NCI-H524 (cell line): Measurements from ENCODE around the gene STXBP5.
A peak's percentile ranks its signal among the peaks of the same experiment; 100 is the strongest.

ENCODE experiments used
- DNase-seq, 2 experiments: peaks; one replicate each; lab custom pipeline; 2025; lab: John Stamatoyannopoulos, UW

STXBP5 gene

DNA sequence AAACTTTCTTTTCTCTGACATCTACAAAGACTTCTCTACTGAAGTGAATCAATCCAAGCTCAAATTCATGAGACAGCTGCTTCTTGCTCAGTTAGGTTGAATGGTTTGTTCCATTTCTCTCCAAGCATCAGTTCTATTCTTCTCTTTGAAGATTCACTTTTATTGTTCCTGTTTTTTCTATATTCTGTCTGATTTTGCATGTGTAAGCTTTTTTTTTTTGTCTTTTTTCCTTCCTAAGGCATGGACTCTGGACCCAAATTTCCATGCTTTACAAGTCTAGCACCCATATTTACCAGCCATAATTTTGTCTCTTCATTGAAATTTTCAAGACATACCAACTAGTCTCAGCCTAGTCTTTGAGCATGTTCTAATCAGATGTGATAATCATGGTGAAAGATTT, 25.9 kb upstream of the STXBP5 start:
- no peak for DNase-seq

DNA sequence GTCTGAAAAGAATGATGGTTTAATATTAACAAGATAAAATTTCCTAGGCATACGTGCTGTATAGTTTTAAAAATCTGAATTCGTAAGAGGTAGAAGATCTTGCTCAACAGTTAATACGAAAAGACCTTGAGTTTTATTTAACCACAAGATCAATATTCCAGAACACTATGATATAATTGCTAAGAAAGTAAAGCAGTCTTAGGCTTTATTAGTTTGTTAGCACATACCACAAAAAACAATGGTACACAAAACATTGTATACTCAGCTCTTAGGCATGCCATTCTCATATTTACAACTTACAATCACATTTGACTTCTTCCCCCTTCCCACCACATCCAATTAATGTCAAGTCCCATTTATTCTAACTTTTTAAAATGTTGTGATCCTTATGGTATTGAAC, 24.4 kb upstream of the STXBP5 start:
- no peak for DNase-seq

DNA sequence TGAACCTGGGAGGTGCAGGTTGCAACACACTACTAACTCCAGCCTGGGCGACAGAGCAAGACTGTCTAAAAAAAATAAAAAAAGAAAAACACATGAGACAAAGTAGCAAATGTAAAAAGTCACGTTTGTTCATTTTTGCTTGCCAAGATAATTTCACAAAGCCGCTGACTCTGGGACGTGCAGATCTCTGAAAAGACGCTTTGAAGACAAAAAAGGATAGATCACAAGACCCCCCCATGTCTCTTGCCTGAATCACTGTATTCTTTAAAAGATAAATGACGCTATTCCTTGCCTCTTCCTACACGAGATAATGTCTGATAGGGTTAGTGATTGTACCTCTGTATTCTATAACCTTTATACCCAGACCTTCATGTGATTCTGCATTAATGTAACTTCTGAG, 23.3 kb upstream of the STXBP5 start:
- DNase-seq, result no peak

DNA sequence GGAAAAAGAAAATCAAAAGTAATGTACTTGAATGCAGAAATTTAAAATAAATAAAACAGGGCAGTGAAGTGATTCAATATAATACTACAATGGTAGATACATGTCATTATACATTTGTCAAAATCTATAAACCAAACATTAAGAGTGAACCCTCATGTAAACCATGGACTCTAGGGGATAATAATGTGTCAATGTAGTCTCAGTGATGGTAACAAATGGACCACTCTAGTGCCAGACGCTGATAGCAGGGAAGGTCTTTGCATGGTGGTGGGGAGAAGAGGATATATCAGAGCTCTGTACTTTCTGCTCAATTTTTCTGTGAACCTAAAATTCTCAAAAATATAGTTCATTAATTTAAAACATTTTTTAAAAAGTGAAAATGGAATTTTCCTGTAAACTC, 19.8 kb upstream of the STXBP5 start:
- no peak for DNase-seq

DNA sequence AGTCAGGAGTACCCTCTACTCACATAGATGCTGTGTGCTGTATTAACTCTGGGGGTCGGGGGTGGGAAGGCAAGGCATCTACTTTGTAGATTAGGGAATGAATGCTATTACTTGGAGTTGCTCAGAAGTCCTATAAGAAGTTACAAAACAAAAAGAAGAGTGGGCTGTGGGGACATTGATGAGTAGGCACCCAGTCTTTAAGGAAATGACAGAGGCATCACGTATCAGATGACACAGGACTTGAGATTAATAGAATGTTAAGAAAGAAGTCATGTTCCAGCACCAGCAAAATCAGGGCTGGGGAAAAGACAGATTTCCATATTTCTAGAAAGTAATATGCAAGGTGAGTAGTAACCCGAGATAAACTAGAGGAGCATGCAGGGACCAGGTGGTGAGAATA, 19.0 kb upstream of the STXBP5 start:
- no peak for DNase-seq

DNA sequence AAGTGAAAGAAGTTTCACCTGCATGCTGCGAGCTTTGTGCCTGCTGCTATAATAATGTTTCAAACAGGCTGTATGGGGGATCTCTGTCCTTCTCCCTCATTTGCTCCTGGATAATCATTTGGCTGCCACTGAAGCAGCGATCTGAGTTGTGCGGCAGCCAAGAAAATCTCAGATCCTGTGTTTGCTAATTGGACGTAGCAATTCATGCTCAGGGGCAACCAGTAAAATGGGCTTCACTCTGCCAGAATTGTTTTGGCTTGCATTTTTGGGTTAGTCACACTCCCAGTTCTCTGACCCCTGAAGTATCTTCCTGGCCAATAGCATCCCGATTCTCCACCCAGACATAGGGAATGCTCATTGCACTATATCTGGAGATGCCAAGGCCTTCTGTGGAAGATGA, 13.7 kb upstream of the STXBP5 start:
- DNase-seq, result no peak

DNA sequence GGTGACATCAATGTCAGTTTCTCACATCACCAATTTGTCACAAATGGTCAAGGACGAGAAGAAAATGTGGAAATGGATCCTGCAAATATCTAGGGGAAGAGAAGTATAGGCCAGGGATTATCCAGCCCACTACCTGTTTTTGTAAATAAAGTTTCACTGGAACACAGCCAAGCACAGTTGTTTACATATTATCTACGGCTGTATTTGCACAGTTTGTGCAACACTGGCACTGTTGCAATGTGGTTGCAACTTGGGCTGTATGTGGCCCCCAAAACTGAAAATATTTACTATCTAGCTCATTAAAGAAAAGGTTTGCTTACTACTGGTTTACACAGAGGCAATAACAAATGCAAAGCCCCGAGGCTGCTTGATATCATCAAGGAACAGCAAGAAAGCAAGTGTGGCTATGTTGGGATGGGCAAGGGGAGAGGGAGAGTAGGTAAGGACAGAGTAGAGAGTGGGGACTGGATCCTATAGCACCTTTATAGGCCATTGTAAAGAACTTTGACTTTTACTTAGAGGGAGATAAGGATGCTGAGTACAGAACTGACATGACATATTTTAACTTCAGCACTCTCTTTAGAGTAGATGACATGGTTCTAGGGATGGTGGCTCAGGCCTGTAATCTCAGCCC, 11.8 kb upstream of the STXBP5 start:
- DNase-seq, result no peak

DNA sequence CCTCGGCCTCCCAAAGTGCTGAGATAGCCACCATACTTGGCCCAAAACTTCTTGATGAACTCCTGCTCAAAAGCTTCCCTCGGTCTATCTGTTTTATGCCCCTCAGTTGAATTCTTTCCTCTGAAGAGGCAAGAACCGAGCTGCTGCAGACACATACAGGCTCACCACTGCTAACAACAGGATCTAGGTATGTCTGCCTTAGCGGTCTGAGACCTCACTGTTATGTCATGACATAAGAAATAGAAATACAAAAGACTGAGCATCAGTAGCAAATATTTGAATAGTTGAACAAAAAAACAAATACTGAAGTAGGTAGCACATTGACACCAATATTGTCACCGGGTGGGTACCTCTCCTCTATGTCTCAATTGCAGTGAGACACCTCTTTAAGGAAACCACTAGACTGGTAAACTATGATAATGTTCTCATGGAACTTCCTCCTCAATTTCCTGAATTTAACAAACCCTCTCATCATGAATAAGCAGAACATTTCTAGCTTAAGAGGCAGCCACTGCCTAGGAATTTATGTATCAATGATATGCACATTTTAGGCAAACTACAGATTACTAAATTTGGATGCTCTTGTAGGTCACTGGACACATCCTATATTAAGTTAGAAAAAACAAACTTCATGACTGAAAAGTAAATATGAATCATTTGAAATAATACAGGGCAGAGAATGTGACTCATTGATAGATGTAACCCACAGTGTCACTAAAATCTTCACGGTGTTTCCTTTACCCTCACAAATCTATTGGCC, 9.4 kb upstream of the STXBP5 start:
- no peak for DNase-seq

DNA sequence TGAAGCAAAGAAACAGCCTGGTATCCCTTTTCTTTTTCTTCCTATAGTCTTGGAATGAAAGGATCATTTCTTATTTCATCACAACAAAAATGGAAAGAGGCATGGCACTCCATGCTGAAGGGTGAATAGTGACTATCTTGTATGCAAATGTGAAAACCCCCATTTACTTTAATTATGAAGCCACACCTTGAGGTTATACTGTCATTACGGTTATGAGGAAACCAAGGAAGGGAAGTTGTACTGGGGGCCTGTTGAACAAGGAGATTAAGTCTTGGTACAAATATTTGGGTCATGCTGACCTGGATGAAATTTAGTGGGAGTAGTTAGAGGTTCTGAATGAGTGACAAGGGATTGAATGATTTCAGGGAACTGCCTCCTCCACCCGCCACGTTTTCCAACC, 8.7 kb upstream of the STXBP5 start:
- DNase-seq, result no peak

DNA sequence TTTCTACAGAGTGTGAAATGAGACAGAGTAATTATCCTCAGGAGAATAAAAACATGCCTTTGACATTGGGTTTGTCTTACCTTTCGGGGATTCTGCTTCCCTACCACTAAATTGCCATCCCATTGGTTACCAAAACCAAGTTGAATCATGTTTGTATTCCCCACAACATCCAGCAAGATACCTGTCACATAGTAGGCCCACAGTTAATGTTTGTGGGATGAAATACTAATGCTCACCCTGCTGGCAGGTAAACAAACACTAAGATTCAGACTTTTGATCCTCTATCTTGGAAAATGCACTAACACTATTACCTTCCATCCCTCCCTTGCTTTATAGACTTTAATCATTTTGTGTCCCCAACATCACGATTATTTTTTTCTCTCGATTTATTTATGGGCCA, 8.2 kb upstream of the STXBP5 start:
- DNase-seq, result no peak

DNA sequence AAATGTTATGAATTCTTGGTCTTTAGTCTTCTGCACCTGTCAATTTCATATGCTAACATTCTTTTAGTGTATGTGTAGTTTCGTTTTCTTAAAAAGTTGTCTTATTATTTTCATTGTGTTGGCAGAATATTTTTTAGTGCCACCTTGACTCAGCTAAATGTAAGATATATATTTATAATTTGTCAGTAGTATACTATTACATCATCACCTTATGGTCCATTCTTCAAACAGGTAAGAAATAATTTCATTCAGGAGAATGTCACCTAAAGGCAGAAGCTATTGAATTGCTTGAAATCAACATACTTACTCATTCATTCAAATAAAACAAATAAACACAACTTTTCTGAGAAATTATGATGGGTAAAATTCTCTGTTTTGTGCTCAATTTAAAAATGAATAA, 3.5 kb upstream of the STXBP5 start:
- DNase-seq, result no peak

DNA sequence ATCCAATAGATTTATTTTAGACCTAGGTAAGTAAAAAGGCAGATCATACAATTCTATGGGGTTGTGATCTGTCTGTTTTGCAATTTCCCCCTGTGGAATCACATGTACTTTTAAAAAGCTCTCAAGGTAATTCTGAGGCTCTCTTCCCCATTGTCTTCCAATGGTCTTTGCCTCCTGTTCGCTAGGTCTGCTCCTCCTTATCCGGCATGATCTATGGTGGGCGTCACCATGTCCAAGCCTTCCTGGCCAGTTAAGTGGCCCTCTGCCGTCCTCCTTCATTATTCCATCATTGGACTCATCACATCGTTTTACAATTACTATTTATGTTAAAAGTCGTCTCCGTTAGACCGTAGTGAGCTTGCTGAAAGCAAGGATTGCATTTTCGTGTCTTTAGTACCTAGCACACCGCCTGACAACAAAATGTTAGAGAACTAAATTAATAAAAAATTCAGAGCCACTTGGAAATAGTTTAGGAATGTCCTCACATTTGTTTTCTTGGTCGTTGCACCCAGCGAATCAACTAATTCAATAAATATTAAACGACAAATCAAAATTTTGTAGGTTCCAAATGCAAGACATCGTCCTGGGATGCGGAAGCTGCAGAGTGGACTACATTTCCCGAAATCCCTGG, 2.2 kb upstream of the STXBP5 start:
- peak; percentile 67 to 73 for DNase-seq

DNA sequence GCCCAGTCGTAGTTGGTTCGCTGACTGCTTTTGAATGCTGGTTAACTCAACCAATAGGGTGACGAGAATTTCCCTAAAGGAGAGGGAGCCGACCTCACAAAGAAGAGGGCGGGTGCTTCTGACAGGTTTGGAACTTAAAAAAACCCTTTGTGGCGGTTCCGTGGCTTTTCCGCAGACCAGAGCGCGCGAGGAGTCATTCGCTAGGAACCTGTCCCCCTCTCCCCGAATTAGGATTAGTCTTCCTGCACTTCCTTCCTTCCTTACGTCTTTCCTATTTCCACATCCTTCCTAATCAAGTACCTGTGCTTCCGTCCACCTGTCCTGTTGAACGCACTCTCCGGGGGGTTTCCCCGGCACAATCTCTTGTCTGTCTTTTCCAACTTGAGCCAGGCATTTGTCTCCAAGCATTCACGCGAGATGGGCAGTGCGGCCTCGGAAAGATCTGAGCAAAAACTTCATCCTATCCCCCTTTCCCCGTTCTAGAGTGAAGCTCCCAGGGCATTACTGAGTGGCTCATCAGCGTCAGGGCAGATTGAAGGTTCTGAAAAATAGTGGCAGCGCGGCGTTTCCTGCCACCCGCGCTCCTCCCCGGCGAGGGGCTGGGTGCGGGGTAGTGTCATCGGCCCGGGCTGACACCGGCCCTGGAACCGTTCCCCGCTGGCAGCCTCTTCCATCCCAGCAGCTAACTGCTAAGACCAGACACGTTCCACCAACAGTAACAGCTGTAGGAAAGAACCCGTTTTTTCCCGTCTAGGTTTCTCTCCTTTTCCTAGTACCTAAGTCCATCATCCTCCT, 1.5 kb upstream of the STXBP5 start:
- peak; percentile 95 to 98 for DNase-seq

DNA sequence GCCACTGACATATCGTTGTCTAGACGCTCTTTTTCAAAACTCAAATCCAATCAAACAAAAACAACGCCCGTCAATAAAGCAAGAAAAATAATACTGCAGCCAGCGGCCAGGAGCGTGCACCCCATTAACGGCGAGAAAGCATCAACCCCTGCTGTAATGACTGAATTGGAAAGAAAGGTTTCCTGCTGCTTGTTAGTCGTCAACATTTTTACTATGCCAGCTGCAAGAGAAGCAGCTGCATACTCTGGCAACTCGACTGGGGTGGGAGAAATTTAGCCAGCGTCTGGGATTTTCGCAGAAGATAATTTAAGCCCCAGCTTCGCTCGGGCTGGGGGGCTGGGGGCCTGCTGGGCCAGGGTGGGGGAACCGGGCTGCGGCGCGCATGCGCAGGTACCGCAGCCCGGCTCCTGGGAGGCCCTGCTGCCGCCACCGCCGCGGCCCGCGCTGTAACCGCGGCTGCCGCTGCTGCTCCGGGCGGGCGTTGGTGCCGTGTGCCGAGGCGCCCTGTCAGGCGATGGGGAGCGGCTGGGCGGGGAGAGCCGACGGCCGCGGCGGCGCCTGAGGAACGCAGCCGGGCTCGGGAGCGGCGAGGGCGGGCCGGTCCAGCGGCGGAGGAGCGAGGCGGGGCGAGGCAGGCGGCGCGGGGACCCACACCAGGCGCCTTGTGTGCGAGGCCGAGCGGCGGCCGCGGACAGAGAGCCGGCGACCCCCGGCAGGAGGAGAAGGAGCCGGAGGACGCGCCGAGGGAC, 732 bp upstream of the STXBP5 start:
- peak; percentile 65 to 82 for DNase-seq

DNA sequence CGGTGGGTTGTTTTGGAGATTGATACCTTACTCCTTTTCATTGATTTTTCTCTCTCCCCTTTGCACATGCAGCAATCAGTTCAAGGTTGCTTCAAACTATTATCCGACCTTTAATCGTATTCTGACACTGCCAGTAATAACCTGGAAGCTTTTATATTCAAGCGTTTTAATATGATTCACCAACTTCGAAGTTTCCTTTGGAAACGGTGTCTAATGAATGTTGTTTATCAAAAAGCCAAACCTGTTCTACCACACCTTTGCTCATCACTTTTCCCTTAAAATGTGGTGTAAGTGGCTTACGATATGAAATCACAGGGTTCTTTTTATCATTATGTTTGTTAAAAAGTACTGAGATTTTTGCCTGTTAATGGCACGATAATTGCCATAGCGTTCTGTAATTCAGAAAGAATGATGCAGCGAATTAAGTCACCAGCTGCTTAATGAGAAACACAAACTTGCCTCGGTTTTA, 660 bp downstream of the STXBP5 start:
- peak; percentile 15 to 16 for DNase-seq

DNA sequence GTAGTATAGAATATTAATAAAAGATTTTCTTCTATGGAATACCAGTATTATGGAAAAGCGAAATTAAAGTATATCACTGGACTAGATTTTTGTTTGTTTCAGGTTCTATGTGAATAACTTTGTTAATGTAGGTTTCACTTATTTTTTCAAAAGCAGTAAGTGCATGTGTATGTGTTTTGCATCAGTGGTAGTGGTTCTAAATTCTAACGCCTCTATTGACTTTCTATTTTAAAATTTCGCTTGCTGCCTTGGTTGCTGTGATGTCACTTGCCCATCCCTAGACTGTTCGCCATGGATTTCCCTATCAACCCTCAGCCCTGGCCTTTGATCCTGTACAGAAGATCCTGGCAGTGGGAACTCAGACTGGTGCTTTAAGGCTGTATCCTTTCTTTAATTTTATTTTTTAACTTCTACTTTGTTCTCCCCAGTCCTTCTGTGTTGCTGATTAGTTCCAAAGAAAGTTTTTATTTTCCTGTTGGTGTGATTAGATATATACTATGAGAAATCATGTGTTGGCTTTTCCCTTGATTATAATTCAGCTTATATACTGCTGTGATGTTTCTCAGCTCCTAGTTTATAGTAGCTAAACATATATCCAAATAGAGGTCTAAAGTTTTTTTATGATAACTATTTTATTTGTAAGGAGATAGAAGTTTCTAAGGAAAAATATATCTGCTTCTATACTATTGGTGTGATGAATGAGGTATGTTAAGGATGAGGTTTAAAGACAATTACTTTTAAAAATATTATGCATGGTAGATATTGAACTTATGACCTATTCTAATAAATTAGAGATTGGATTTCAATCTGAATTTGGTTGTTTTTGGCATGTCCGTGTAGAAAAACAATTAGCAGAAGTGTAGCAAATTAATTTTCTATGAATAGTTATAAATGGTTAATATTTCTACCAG, 1.7 kb downstream of the STXBP5 start:
- peak in 1 of 2 experiments; percentile 28 for DNase-seq

DNA sequence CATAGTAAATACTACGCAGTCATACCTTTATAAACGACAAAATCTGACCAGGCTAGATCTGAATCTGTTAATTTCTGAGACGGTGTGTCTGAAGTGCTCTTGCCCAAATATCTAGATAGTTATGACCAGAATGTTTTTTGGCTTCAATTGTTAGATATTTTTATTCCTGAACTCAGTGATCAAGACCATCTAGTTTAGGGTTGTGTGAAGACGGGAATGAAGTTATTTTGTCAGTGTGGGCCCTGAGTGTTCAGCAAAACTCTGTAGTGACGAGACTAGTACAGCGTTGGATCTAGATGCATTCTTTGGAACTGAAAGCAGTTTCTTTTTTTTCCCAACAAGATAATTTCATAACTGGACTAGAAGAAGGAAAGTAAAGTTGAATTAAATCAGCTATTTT, 3.1 kb downstream of the STXBP5 start:
- DNase-seq, result no peak

DNA sequence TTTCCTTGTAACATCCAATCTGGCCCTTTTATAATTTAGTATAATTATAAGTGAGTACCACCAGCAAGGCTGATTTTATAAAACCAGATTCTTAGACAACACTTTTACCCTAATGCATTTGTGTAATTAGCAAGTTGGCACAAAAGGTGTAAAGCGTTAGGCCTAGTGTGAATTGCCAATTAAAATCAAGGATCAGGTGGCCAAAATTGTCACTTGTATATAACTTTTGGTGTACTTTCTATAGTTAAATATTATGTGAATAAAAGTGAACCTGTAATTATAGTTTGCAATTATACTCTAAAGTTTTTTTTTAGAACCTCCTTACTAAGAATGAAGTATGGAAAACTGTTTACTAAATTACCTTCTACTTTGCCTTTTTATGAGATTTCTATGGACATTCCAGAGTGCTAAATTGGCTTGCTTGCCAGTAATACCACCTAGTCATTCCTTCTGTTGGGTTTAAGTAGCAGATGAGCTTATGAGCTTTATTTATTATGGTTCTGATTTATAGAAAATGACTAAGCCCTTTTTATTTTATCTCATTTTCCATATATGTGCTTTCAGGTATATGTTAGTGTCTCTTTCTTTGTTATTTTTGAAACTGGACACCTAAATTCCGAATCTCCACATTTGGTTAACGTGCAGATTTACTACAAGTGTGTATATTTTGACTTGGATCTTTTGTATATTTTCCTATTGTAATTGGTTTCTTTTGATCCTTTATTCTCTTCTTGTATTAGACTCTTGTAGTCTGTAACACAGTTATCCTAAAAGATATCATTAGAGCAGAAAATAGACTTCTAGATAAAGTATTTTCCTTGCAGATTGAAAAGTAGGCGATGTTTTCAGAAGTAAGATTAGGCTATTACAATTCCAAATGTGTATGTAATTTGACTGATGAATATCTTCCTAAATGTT, 3.9 kb downstream of the STXBP5 start:
- DNase-seq, result no peak

DNA sequence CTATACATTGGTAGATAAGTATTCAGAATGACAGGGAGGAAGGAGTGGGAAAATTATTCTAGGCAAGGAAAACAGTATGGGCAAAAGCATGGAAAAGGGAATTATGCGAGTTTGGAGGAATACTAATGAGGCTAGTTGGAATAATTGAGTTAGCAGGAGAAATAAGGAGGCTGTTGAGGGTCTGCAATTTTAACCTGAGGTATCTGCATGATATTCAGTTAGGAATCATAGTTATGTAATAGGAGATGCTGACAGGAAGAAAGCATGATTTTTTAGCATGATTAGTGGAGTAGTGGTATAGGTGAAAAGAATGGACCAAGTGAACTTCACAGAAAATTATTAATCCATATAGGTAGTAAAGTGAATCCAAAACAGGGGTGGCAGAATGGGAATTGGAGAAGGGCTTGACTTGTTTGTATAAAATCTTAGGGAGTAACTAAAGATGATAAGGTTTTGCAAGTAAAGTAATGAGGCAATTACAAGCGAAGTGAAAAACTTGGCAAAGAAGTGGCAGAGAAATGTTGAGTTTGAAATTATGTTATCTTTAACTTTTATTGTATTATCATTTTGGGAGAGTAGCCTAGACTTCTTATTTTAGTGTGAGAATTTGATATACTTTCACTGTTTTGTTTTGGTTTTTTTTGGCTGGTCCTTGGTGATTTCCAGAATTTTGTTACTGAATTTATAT, 5.7 kb downstream of the STXBP5 start:
- no peak for DNase-seq
